Stimulated activated CD8-positive, alpha-beta memory T cell treated with anti-CD3 and anti-CD28 coated beads, Interleukin-15, amount 100 ng/mL, for 24 hours (primary cell): ENCODE results near the gene C16orf46.

ENCODE experiments used
- DNase-seq: peaks from one replicate; pipeline ENCODE4 v3.0.0-alpha.2; 2020; ENCODE audit warnings: low read depth

C16orf46 gene

DNA sequence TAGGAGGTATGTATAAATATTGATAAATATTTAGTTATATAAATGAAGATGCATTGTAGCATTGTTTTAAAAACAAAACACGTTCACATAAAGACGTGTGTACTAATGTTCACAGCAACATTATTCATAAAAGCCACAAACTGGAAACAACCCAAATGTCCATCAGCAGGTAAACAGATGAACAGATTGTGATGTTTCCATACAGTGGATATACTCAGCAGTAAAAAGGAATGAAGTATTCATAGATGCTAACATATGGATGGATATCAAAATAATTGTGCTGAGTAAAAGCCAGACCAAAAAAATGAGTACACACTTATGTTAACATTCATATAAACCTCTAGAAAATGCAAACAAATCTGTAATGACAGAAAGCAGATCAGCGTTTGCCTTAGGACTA, 64.1 kb downstream of the C16orf46 start:
- DNase-seq, result no peak
